Mucosa of descending colon (tissue), 3 donors: Measurements from ENCODE around the gene TSFM. TPM values are rescaled to one million over a fixed set of nuclear protein-coding genes. Genes with fewer than 3 reads are reported as not detected.

Experiments used
- ATAC-seq: fragments of 200-7000 bp; cut with Tn5 transposase; one replicate; pipeline ENCODE4 v1.9.1; 2020; ENCODE audit warnings: mild to moderate bottlenecking, moderate library complexity
- DNase-seq, 3 donors: peaks; one replicate each; pipeline ENCODE4 v3.0.0-alpha.2; 2020
- H3K36me3 ChIP-seq: fragments of 200-600 bp; one replicate; pipeline ENCODE4 v1.8.0; 2021; ENCODE audit warnings: low read depth, mild to moderate bottlenecking
- H3K4me1 ChIP-seq: fragments of 200-600 bp; one replicate; pipeline ENCODE4 v1.8.0; 2021; ENCODE audit warnings: low read depth, mild to moderate bottlenecking
- H3K4me3 ChIP-seq: fragments of 200-600 bp; one replicate; pipeline ENCODE4 v1.8.0; 2021; ENCODE audit warnings: mild to moderate bottlenecking
- H3K9me3 ChIP-seq: fragments of 200-600 bp; one replicate; pipeline ENCODE4 v1.8.0; 2021; ENCODE audit warnings: mild to moderate bottlenecking
- intact Hi-C, 2 donors: fragments of 100-400 bp; cut with DNase I in 1 of 2; cut with micrococcal nuclease in 1 of 2; formaldehyde crosslinking; loops; one replicate each; pipeline versions ENCODE4 v1.11.0 to v1.11.1; 2022; cut with DNase I, micrococcal nuclease
- total RNA-seq, 3 donors: library from RNA; stranded (reverse); fragmentation: NEBNext Ultra II Directional in 2 of 3; extraction: Animal tissue kit (Norgen Biotek cat#: 25700) in 2 of 3; gene quantifications; one replicate each; pipeline versions ENCODE4 v1.2.1 to v1.2.4, GENCODE V29; 2021 to 2023
- TF ChIP-seq, protein P1 (sequence below): fragments of 200-600 bp; IDR thresholded peaks from one replicate; pipeline ENCODE4 v1.8.0; 2022; ENCODE audit warnings: antibody characterized with exemption, mild to moderate bottlenecking
- donor health status: DM: no; HTN: no; CAD: no; lungs with moderate emphysema.
- donor health status: DM: no; HTN: no; CAD: no.
- donor health status: DM: no; HTN: yes; CAD: no.

The TSFM gene
- total RNA-seq, 3 donors from 2014 or later = 26.1 to 32.9 (median 29.0) TPM

DNA sequence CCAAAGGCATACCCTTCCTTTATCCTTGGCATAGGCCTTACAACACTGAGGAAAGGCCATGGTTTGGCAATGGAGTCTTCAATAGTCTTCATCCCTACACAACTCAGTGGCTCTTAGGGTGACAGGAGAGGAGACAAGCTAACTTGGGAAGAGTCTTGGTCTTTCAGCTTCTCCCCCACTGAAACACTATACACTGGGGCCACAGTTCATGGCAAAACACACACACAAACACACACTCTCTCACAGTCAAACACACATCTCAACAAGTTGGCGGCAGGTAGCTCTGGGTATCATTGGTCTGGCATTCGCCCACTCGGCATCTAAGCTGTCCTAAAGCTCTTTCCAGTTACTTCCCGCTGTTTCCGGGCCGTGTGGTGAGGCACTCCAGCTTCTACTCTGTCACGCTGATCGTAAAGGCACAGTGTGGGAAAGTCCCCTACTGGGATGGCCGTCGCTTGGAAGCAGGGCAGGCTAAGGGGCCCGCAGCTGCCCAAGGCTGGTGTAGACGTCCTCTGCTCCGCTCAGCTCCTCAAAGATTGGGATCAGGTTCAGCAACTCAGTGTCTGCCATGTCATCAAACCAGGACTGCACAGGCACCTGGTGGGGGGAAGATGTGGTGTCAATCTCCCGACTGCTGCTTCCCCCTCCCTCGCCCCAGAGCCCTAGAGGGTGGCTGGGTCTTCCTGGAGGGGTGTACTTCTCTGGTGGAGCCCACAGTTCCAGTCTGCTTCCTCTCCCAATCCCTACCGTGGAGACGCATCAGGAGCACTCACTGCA lies 40.7 kb downstream of the TSFM start:
- no peak for ATAC-seq
- DNase-seq = no peak
- TF ChIP-seq, protein P1, sequence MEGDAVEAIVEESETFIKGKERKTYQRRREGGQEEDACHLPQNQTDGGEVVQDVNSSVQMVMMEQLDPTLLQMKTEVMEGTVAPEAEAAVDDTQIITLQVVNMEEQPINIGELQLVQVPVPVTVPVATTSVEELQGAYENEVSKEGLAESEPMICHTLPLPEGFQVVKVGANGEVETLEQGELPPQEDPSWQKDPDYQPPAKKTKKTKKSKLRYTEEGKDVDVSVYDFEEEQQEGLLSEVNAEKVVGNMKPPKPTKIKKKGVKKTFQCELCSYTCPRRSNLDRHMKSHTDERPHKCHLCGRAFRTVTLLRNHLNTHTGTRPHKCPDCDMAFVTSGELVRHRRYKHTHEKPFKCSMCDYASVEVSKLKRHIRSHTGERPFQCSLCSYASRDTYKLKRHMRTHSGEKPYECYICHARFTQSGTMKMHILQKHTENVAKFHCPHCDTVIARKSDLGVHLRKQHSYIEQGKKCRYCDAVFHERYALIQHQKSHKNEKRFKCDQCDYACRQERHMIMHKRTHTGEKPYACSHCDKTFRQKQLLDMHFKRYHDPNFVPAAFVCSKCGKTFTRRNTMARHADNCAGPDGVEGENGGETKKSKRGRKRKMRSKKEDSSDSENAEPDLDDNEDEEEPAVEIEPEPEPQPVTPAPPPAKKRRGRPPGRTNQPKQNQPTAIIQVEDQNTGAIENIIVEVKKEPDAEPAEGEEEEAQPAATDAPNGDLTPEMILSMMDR = no peak
- intact Hi-C loops = no loop called here
- peaks cover 23% of the 10 kb centered on the region for H3K36me3 ChIP-seq
- H3K9me3 ChIP-seq = no peaks in the 10 kb centered on the region
- H3K4me1 ChIP-seq = no peaks in the 10 kb centered on the region
- H3K4me3 ChIP-seq = no peak overlapping the region

DNA sequence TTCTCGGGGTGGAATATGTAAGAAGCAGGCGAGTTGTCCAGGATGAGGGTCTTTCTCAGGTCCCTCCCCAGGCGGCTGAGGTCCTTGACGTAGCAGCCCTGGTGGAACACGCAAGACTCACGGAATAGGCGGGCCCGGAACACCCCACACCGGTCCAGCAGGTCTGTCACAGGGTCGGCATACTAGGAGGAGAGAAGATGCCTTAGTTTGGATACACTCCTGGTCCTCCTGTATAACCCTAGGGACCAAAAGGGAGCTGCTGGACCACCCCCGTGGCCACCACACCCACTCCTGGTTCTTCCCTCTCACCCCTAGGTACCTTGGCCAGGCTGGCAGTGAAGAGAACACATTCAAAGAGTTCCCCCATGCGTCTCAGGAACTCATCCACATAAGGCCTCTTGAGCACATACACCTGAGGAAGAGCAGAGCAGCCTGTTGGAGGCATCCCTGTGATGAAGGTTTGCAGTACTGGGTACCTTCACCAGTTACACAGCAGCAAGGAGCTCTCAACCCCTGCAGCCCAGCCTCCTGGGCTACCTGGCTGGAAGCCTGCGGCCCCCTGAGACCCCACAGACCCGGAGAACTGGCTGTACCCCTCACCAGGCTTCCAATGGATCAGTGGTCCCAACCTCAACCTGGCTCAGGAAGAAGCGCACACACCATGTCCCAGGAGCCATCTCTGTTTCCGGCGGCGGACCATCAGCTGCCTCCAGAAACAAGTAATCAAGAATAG lies 41.5 kb downstream of the TSFM start:
- TF ChIP-seq, protein P1 = no peak
- H3K4me1 ChIP-seq = no peaks in the 10 kb centered on the region
- intact Hi-C loops = no loop called here
- ATAC-seq (no peak), DNase-seq (no peak)
- H3K9me3 ChIP-seq = no peaks in the 10 kb centered on the region
- H3K4me3 ChIP-seq = no peak overlapping the region
- H3K36me3 ChIP-seq = peaks cover 23% of the 10 kb centered on the region

DNA sequence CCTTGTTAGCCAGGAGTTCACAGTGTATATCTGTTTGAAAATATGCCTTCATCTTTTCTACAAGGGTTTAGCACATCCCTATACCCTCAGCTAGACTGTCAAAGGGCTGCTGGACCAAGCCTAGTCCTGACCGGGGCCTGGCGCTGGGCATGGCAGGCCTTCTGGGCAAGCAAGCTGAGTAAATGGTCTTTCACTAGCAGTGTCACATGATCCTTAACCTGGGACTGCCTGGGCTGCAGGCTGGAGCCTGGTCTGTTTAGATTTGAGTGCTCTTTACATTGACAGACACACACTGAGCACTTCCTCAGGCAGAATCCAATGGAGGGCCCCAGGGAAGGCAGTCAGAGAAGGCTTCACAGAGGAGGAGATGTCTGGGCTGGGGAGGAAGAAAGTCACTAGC lies 42.9 kb downstream of the TSFM start:
- DNase-seq = no peak
- no peak for ATAC-seq
- TF ChIP-seq, protein P1 = no peak
- Histone ChIP-seq H3K4me3 (no peak overlapping the region), H3K36me3 (peaks cover 23% of the 10 kb centered on the region), H3K4me1 (peaks cover under 1% of the 10 kb centered on the region), H3K9me3 (no peaks in the 10 kb centered on the region)
- intact Hi-C loops = no loop called here

DNA sequence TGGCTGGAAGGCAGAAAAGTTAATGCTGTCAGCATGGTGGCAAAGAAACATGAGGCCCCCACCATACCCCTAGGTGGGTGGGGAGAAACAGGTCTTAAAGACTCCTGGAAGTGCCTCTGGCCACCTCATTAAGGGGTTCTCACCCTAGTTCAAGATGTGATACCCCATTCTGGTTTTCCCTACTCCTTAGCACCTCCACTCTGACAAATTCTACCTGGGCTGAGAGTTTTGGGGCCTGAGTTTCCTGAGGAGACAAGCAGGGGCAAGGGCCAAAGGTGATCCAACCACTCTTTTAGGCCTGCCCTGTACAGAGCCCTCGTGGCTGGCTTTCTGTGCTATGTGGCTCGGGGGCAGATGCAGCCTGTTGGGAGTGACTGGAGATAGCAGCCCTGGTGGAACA lies 43.8 kb downstream of the TSFM start:
- DNase-seq = no peak
- no peaks in the 10 kb centered on the region for H3K9me3 ChIP-seq
- H3K36me3 ChIP-seq = peaks cover 23% of the 10 kb centered on the region
- no peak for ATAC-seq
- H3K4me1 ChIP-seq = peaks cover 10% of the 10 kb centered on the region
- intact Hi-C loops = no loop called here
- no peak overlapping the region for H3K4me3 ChIP-seq
- TF ChIP-seq, protein P1 = no peak

DNA sequence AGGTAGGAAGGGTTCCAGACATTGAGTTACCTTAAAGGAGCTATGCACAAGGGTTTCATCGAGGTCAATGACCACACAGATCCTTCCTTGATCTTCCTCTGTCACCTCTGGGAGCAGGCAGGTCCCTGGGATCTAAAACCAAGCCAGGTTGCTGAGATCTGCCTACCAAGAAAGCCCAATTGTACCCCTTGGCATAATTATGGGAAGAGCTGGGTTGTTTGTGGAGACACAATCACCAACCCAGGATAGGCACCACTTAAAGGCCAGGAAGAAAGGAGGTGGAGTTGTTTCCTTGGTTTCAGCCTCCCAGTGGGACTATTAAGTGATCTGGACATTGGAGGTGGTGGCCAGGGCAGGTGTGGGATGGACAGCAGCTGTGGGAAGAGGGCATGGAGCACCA lies 44.4 kb downstream of the TSFM start:
- Histone ChIP-seq H3K36me3 (peaks cover 23% of the 10 kb centered on the region), H3K9me3 (no peaks in the 10 kb centered on the region), H3K4me3 (no peak overlapping the region), H3K4me1 (peaks cover 16% of the 10 kb centered on the region)
- DNase-seq (no peak), ATAC-seq (no peak)
- intact Hi-C loops = no loop called here
- TF ChIP-seq, protein P1 = no peak
